B cell (primary cell): Measurements from ENCODE around the gene MAD1L1. TPM values are rescaled to one million over a fixed set of nuclear protein-coding genes. Genes with fewer than 3 reads are reported as not detected.

ENCODE experiments used
- ATAC-seq: fragments of 200-7000 bp; cut with Tn5 transposase; one replicate; pipeline ENCODE4 v1.10.0; 2021; ENCODE audit warnings: low read depth, mild to moderate bottlenecking, moderate number of reproducible peaks, moderate library complexity
- CTCF ChIA-PET: fragments of 350-600 bp; sonication (Branson Sonifier 250); formaldehyde crosslinking; loops from one replicate; lab custom pipeline; 2021; ENCODE audit warnings: antibody characterized with exemption, inconsistent platforms; lab: Charles Lee
- POLR2A ChIA-PET: fragments of 350-600 bp; sonication (Branson Sonifier 250); formaldehyde crosslinking; loops from one replicate; lab custom pipeline; 2021; ENCODE audit warnings: antibody characterized with exemption; lab: Charles Lee
- DNase-seq: peaks from one replicate; pipeline ENCODE4 v3.0.0; 2013
- H2AFZ ChIP-seq: 2 replicates; pipeline ENCODE4 v1.6.1; 2012; ENCODE audit warnings: mild to moderate bottlenecking, low read depth, low read length; ENCODE audit not compliant: insufficient read depth, poor library complexity, severe bottlenecking
- H3K27ac ChIP-seq, 2 donors: 1 replicate in 1 of 2; 2 replicates in 1 of 2; pipeline ENCODE4 v1.5.1; 2012 to 2013; ENCODE audit warnings: low read length in 2 of 2, mild to moderate bottlenecking in 2 of 2, moderate library complexity in 1 of 2
- H3K27me3 ChIP-seq, 4 experiments: fragments of 200-600 bp in 1 of 4; sonication (generic) in 1 of 4; replicated peaks in 1 of 4; 1 replicate in 2 of 4; 2 replicates in 2 of 4; pipeline versions ENCODE4 v1.6.1 to v1.7.0; 2013 to 2016; ENCODE audit warnings: low read length in 3 of 4, mild to moderate bottlenecking in 2 of 4, mixed read lengths in 1 of 4, moderate library complexity in 1 of 4; ENCODE audit not compliant: insufficient read depth in 4 of 4, control insufficient read depth in 3 of 4; ENCODE audit errors: control extremely low read depth in 1 of 4
- H3K36me3 ChIP-seq, 2 experiments: replicated peaks in 1 of 2; 1 replicate in 1 of 2; 2 replicates in 1 of 2; pipeline versions ENCODE4 v1.6.1 to v1.7.1; 2013; ENCODE audit warnings: low read length in 1 of 2; ENCODE audit not compliant: insufficient read depth in 2 of 2, control insufficient read depth in 1 of 2; ENCODE audit errors: control extremely low read depth in 1 of 2, extremely low read depth in 1 of 2
- H3K4me1 ChIP-seq, 2 donors: fragments of 200-600 bp in 1 of 2; sonication (generic) in 1 of 2; 1 replicate in 1 of 2; 2 replicates in 1 of 2; pipeline versions ENCODE4 v1.5.1 to v1.6.1; 2013 to 2017; ENCODE audit warnings: low read length in 2 of 2; ENCODE audit not compliant: control insufficient read depth in 2 of 2, insufficient read depth in 2 of 2
- H3K4me2 ChIP-seq: replicated peaks from 2 replicates; pipeline ENCODE3; 2012; ENCODE audit warnings: mild to moderate bottlenecking, low read depth, low read length; ENCODE audit not compliant: poor library complexity, severe bottlenecking
- H3K4me3 ChIP-seq, 5 experiments: fragments of 200-600 bp in 1 of 5; sonication (generic) in 1 of 5; 1 replicate in 3 of 5; 2 replicates in 2 of 5; pipeline versions ENCODE4 v1.5.1 to v1.7.0; 2011 to 2016; ENCODE audit warnings: low read length in 4 of 5, mild to moderate bottlenecking in 4 of 5, low read depth in 2 of 5, control low read depth in 1 of 5, moderate library complexity in 1 of 5; ENCODE audit not compliant: insufficient read depth in 1 of 5; ENCODE audit errors: control extremely low read depth in 1 of 5, extremely low read depth in 1 of 5
- H3K79me2 ChIP-seq: fragments of 200-600 bp; sonication (generic); one replicate; pipeline ENCODE4 v1.6.0; 2016; ENCODE audit warnings: low read length; ENCODE audit not compliant: control insufficient read depth, insufficient read depth
- H3K9ac ChIP-seq: fragments of 200-600 bp; sonication (generic); 2 replicates; pipeline ENCODE4 v1.6.1; 2017; ENCODE audit warnings: mild to moderate bottlenecking, low read length, moderate library complexity
- H3K9me3 ChIP-seq, 3 donors: one replicate each; pipeline versions ENCODE4 v1.6.1 to v1.7.1; 2013; ENCODE audit warnings: low read length in 2 of 3; ENCODE audit not compliant: control insufficient read depth in 2 of 3, insufficient read depth in 1 of 3; ENCODE audit errors: control extremely low read depth in 1 of 3
- H4K20me1 ChIP-seq: 2 replicates; pipeline ENCODE4 v1.6.0; 2012; ENCODE audit warnings: mild to moderate bottlenecking, low read length; ENCODE audit not compliant: insufficient read depth, control insufficient read depth, poor library complexity, severe bottlenecking
- H3K27ac Mint-ChIP-seq: one replicate; pipeline ENCODE4 v1.8.0; 2021; ENCODE audit warnings: mixed read lengths
- H3K27me3 Mint-ChIP-seq: one replicate; pipeline ENCODE4 v1.8.0; 2021; ENCODE audit warnings: mixed read lengths
- H3K4me1 Mint-ChIP-seq: one replicate; pipeline ENCODE4 v1.8.0; 2021; ENCODE audit warnings: mixed read lengths
- H3K4me3 Mint-ChIP-seq: one replicate; pipeline ENCODE4 v1.8.0; 2021; ENCODE audit warnings: mixed read lengths
- H3K9me3 Mint-ChIP-seq: one replicate; pipeline ENCODE4 v1.8.0; 2022; ENCODE audit warnings: mixed read lengths; ENCODE audit not compliant: insufficient read depth
- CTCF ChIP-seq: fragments of 200-600 bp; IDR thresholded peaks from one replicate; pipeline ENCODE4 v1.8.0; 2022; ENCODE audit warnings: antibody characterized with exemption, mild to moderate bottlenecking
- EZH2 ChIP-seq: IDR thresholded peaks from 2 replicates; pipeline ENCODE4 v1.6.1; 2012; ENCODE audit warnings: borderline replicate concordance, low read depth, mild to moderate bottlenecking, moderate library complexity, low read length; ENCODE audit not compliant: insufficient read depth, poor library complexity, severe bottlenecking
- WGBS: methylation state at CpG from one replicate; pipeline ENCODE4 v1.1.5; 2013; ENCODE audit warnings: missing lambda C conversion rate; ENCODE audit not compliant: insufficient coverage; 5-methylcytosine and 5-hydroxymethylcytosine counted together
- intact Hi-C: fragments of 100-400 bp; cut with micrococcal nuclease; formaldehyde crosslinking; loops from one replicate; pipeline ENCODE4 v1.10.0; 2022
- polyA plus RNA-seq: library from polyadenylated mRNA; depleted of rRNA; stranded (reverse); fragments of >200 nt; gene quantifications from 2 replicates; pipeline ENCODE4 v1.2.3, GENCODE V29; 2012
- total RNA-seq, 2 donors: library from RNA; stranded (reverse); fragments of 120-200 nt in 1 of 2; gene quantifications; 1 replicate in 1 of 2; 2 replicates in 1 of 2; pipeline versions ENCODE4 v1.2.3 to v1.2.4, GENCODE V29; 2013 to 2022

The MAD1L1 gene
- total and polyA plus RNA-seq, 2 donors (not counting 1 experiment from before 2014, with no cell fraction given), result 86.7 to 110 TPM

GRCh38 chr7:2157473-2158279 lies 75.1 kb downstream of the MAD1L1 start:
- peaks cover 0 to 4% of the 10 kb centered on the region in 2 experiments for H3K36me3 ChIP-seq
- H3K4me3 ChIP-seq, result no peak overlapping the region
- Mint-ChIP-seq H3K9me3 (no peaks in the 10 kb centered on the region), H3K4me3 (no peak overlapping the region), H3K4me1 (peaks cover 5% of the 10 kb centered on the region), H3K27me3 (no peaks in the 10 kb centered on the region), H3K27ac (no peak overlapping the region)
- no peaks in the 10 kb centered on the region for H3K27me3 ChIP-seq
- ChIA-PET CTCF (no interaction called here), POLR2A (no interaction called here)
- DNase-seq (no peak), ATAC-seq (no peak)
- H2AFZ ChIP-seq, result no peak overlapping the region
- TF ChIP-seq CTCF (no peak), EZH2 (no peak)
- no peaks in the 10 kb centered on the region for H4K20me1 ChIP-seq
- no peak overlapping the region for H3K4me2 ChIP-seq
- no peak overlapping the region for H3K27ac ChIP-seq
- H3K79me2 ChIP-seq, result peaks cover 3% of the 10 kb centered on the region
- 73% methylated on average over 13 of the region's 19 CpGs for WGBS
- H3K9me3 ChIP-seq, result no peaks in the 10 kb centered on the region
- no peak overlapping the region for H3K9ac ChIP-seq
- H3K4me1 ChIP-seq, result no peaks in the 10 kb centered on the region
- intact Hi-C loops, result no loop called here

GRCh38 chr7:2156756-2157472 lies 75.8 kb downstream of the MAD1L1 start:
- Histone ChIP-seq H3K9ac (no peak overlapping the region), H2AFZ (no peak overlapping the region), H3K27ac (no peak overlapping the region), H3K4me2 (no peak overlapping the region), H4K20me1 (no peaks in the 10 kb centered on the region), H3K4me3 (no peak overlapping the region), H3K36me3 (peaks cover 0 to 4% of the 10 kb centered on the region in 2 experiments), H3K27me3 (no peaks in the 10 kb centered on the region), H3K9me3 (no peaks in the 10 kb centered on the region), H3K79me2 (peaks cover 5% of the 10 kb centered on the region), H3K4me1 (no peaks in the 10 kb centered on the region)
- Mint-ChIP-seq H3K27ac (no peak overlapping the region), H3K4me1 (peaks cover 5% of the 10 kb centered on the region), H3K9me3 (no peaks in the 10 kb centered on the region), H3K27me3 (no peaks in the 10 kb centered on the region), H3K4me3 (no peak overlapping the region)
- no peak for DNase-seq
- 100% methylated on average over 6 of the region's 15 CpGs for WGBS
- ChIA-PET CTCF (no interaction called here), POLR2A (no interaction called here)
- ATAC-seq, result no peak
- TF ChIP-seq CTCF (no peak), EZH2 (no peak)
- intact Hi-C loops, result no loop called here
